Fibroblast of villous mesenchyme (primary cell): Measurements from ENCODE around the gene METTL5. TPM values are rescaled to one million over a fixed set of nuclear protein-coding genes. Genes with fewer than 3 reads are reported as not detected.

Experiments
- DNase-seq: peaks from one replicate; pipeline ENCODE4 v3.0.0-alpha.2; 2010; ENCODE audit warnings: low read depth
- H3K4me3 ChIP-seq: 2 replicates; pipeline ENCODE4 v1.5.1; 2011; ENCODE audit warnings: low read depth, mild to moderate bottlenecking, low read length
- CTCF ChIP-seq: IDR thresholded peaks from 2 replicates; pipeline ENCODE4 v1.5.1; 2012; ENCODE audit warnings: low read depth, mild to moderate bottlenecking, low read length; ENCODE audit not compliant: insufficient read depth
- total RNA-seq: library from RNA; depleted of rRNA; stranded (reverse); fragments of >200 nt; gene quantifications from 2 replicates; pipeline ENCODE4 v1.2.3, GENCODE V29; 2012

Gene METTL5
- total RNA-seq, 1 donor, result 51.8 TPM

GRCh38 chr2:169815849-169816248 is 8.9 kb downstream of the METTL5 start:
- H3K4me3 ChIP-seq, result no peak overlapping the region
- no peak for TF ChIP-seq CTCF
- DNase-seq, result peak; percentile 58

DNA sequence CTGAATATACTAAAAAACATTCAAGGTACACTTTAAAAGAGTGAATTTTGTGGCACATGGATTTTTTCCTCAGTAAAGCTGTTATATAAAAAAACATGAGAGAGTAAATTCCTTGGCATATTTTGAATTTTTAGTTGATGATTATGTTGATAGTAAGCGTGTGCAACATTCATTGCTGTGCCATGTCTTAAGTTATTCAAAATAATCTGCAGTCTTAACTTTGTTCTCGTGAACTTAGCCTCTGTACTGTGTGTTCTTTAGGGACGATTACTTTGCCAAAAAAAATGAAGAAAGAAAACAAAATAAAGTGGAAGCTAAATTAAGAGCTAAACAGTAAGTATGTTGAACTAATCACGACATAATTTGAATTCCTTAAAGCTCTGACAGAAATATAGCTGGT is 16.5 kb downstream of the METTL5 start:
- peak; percentile 73 for DNase-seq
- no peak for TF ChIP-seq CTCF

DNA sequence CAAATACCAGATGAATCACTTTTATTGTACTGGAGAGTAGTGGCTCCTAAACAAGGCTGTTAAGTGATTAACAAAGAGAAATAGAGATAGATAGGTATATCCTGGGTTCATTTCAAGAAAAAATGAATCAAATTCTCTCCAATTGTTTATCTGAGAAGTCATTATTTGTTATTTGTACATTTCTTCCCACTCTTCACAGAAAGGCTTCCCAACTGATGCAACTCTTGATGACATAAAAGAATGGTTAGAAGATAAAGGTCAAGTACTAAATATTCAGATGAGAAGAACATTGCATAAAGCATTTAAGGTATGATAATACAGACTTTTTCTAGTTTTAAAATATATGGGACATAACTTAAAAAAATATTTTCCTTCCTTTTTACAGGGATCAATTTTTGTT is 18.1 kb downstream of the METTL5 start:
- peak; percentile 54 for DNase-seq
- TF ChIP-seq CTCF, result no peak
- no peak overlapping the region for H3K4me3 ChIP-seq

More for the DNA sequence above, 16.5 kb downstream of the METTL5 start:
- no peak overlapping the region for H3K4me3 ChIP-seq

GRCh38 chr2:169803480-169803879 is 21.2 kb downstream of the METTL5 start:
- no peak overlapping the region for H3K4me3 ChIP-seq
- DNase-seq, result no peak
- TF ChIP-seq CTCF, result no peak

DNA sequence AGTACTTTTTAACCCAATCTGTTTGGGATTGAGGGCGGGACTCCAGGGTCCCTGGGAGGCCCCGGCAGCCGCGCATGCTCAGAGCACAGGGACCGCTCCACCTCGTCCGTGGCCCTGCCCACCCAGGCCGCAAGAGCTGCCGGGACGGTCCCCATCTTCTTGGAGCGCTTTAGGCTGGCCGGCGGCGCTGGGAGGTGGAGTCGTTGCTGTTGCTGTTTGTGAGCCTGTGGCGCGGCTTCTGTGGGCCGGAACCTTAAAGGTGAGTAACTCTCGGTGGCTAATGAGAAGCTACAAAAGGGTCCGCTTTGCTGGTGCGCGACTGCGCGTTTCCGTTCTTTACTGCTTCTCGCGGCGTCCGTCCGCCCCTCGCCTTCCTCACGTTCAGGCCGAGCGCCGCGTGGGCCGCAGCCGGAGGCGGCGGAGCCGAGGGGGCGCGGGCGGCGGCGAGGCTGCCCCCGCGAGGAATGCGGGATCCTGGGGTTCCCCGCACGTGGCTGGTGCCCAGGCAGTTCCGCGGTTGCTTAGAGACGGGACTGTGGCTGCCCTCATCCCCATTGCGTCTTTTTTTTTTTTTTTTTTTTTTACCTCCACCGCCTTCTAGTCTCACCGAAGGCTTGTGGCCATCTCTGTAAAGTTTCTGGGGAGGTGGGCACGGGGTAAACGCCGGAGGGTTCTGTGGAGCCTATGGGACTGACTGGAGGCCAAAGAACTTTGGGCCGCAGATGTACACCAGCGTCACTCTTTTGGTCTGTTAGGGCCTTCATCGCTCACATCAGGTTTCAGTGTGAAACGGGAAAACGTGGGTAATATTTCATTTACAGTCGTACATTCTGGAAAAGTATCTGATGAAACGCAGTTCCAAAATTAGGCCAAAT is 25.8 kb downstream of the METTL5 start, which contains the start of gene SSB:
TSS of gene SSB (plus strand) at position 154 of the 875 bp plus-strand sequence. CDS start 2,090 bp downstream, outside the sequence.
- peak; percentile 89 for DNase-seq
- TF ChIP-seq CTCF, result no peak
- peak within 1 kb of the TSS; percentile 86 for H3K4me3 ChIP-seq

- no peak for DNase-seq
- no peak for TF ChIP-seq CTCF
- H3K4me3 ChIP-seq, result peak overlapping the region; percentile 86
Observed at GRCh38 chr2:169798397-169798717, 26.3 kb downstream of the METTL5 start.
